Upper lobe of right lung (tissue), 1 donor: Measurements from ENCODE around the gene STH. TPM values are rescaled to one million over a fixed set of nuclear protein-coding genes. Genes with fewer than 3 reads are reported as not detected.

Experiments
- ATAC-seq: fragments of 200-7000 bp; cut with Tn5 transposase; one replicate; pipeline ENCODE4 v1.9.1; 2020; ENCODE audit warnings: mild to moderate bottlenecking, moderate library complexity
- DNase-seq: peaks from one replicate; pipeline ENCODE4 v3.0.0-alpha.2; 2020
- H3K27ac ChIP-seq: fragments of 200-600 bp; one replicate; pipeline ENCODE4 v1.8.0; 2022
- H3K27me3 ChIP-seq: fragments of 200-600 bp; one replicate; pipeline ENCODE4 v1.8.0; 2022; ENCODE audit warnings: mild to moderate bottlenecking
- H3K36me3 ChIP-seq: fragments of 200-600 bp; one replicate; pipeline ENCODE4 v1.8.0; 2022
- H3K4me1 ChIP-seq: fragments of 200-600 bp; one replicate; pipeline ENCODE4 v1.8.0; 2022
- H3K4me3 ChIP-seq: fragments of 200-600 bp; one replicate; pipeline ENCODE4 v1.8.0; 2022; ENCODE audit warnings: mild to moderate bottlenecking
- H3K9me3 ChIP-seq: fragments of 200-600 bp; one replicate; pipeline ENCODE4 v1.8.0; 2022
- intact Hi-C: fragments of 100-400 bp; cut with DNase I; formaldehyde crosslinking; loops from one replicate; pipeline ENCODE4 v1.11.0; 2022
- total RNA-seq: library from RNA; stranded (reverse); fragmentation: NEBNext Ultra II Directional; extraction: Animal tissue kit (Norgen Biotek cat#: 25700); gene quantifications from one replicate; pipeline ENCODE4 v1.2.1, GENCODE V29; 2021
- TF ChIP-seq, protein P1 (sequence below): fragments of 200-600 bp; IDR thresholded peaks from one replicate; pipeline ENCODE4 v1.8.0; 2022; ENCODE audit warnings: antibody characterized with exemption
- donor health status: DM: no; HTN: yes; CAD: no; lungs with severe emphysema.

Gene STH
- total RNA-seq, 1 donor from 2014 or later: not detected

DNA sequence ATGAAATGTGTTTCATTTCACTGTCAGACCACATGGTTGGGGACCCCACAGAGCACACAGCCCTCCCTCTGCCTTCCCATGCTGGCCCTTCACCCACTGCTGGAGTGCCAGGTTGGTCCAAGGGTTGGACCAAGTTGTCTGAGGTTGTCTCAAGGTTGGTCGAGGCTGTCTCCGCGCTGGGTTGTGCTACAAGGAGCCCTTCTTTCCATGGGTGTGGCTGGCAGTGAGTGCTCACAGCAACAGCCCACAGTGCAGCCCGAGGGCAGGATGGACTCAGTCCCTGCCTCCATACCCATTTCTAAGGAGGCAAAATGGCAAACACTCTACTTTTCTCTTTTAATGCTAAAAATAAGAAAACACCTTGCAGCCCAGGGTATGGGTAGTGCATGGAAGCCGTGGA lies 35.8 kb upstream of the STH start:
- intact Hi-C loops: no loop called here
- no peaks in the 10 kb centered on the region for H3K9me3 ChIP-seq
- ATAC-seq (no peak), DNase-seq (no peak)
- TF ChIP-seq, protein P1, sequence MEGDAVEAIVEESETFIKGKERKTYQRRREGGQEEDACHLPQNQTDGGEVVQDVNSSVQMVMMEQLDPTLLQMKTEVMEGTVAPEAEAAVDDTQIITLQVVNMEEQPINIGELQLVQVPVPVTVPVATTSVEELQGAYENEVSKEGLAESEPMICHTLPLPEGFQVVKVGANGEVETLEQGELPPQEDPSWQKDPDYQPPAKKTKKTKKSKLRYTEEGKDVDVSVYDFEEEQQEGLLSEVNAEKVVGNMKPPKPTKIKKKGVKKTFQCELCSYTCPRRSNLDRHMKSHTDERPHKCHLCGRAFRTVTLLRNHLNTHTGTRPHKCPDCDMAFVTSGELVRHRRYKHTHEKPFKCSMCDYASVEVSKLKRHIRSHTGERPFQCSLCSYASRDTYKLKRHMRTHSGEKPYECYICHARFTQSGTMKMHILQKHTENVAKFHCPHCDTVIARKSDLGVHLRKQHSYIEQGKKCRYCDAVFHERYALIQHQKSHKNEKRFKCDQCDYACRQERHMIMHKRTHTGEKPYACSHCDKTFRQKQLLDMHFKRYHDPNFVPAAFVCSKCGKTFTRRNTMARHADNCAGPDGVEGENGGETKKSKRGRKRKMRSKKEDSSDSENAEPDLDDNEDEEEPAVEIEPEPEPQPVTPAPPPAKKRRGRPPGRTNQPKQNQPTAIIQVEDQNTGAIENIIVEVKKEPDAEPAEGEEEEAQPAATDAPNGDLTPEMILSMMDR: no peak
- H3K36me3 ChIP-seq: no peaks in the 10 kb centered on the region
- no peak overlapping the region for H3K27ac ChIP-seq
- no peaks in the 10 kb centered on the region for H3K4me1 ChIP-seq
- no peak overlapping the region for H3K4me3 ChIP-seq
- no peaks in the 10 kb centered on the region for H3K27me3 ChIP-seq

- Histone ChIP-seq H3K4me1 (no peaks in the 10 kb centered on the region), H3K27ac (no peak overlapping the region), H3K27me3 (no peaks in the 10 kb centered on the region), H3K9me3 (no peaks in the 10 kb centered on the region), H3K4me3 (no peak overlapping the region), H3K36me3 (no peaks in the 10 kb centered on the region)
- ATAC-seq: no peak
- TF ChIP-seq, protein P1: no peak
- DNase-seq: no peak
- intact Hi-C loops: no loop called here
These were observed 35.2 kb upstream of the STH start for GRCh38 chr17:45963889-45964288.

GRCh38 chr17:45964634-45965033 lies 34.4 kb upstream of the STH start:
- H3K9me3 ChIP-seq: no peaks in the 10 kb centered on the region
- intact Hi-C loops: no loop called here
- DNase-seq: no peak
- no peak for ATAC-seq
- TF ChIP-seq, protein P1: no peak
- no peak overlapping the region for H3K4me3 ChIP-seq
- H3K27ac ChIP-seq: no peak overlapping the region
- H3K36me3 ChIP-seq: no peaks in the 10 kb centered on the region
- H3K27me3 ChIP-seq: no peaks in the 10 kb centered on the region
- no peaks in the 10 kb centered on the region for H3K4me1 ChIP-seq

GRCh38 chr17:45965812-45966211 lies 33.2 kb upstream of the STH start:
- no peaks in the 10 kb centered on the region for H3K36me3 ChIP-seq
- no peaks in the 10 kb centered on the region for H3K4me1 ChIP-seq
- TF ChIP-seq, protein P1: no peak
- H3K4me3 ChIP-seq: no peak overlapping the region
- DNase-seq: no peak
- no peaks in the 10 kb centered on the region for H3K27me3 ChIP-seq
- no peak for ATAC-seq
- intact Hi-C loops: no loop called here
- no peak overlapping the region for H3K27ac ChIP-seq
- H3K9me3 ChIP-seq: no peaks in the 10 kb centered on the region

DNA sequence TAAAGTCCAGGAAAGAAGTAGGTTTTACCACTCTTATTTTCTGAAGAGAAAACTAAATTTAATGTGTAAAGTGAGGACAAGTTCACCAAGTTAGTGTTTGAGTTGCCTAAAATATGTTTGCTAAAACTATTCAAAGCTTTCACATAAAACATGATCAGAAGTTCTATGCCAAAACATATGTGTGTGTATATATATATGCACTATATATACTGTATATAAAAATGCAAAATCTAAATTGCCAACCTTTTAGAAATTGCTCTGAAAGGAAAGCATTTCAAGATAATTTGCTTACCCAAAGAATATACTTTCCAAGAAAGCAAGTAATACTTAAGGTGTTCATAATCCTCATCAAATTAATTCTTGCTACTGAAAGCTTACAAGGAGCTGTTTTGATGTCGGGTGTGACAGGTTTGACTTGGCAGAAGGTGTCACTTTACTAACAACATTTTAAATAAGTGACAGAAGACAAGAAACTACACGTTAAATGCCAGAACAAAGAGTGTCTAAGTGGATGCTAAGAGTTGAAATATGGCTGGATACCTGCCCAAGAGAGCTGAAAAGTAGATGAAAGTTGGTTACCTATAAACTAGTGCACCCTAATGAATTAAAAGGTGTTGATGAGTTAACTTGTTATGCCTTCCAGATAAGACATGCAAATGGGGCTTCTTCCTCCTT lies 32.3 kb upstream of the STH start:
- Histone ChIP-seq H3K27me3 (no peaks in the 10 kb centered on the region), H3K4me3 (no peak overlapping the region), H3K36me3 (no peaks in the 10 kb centered on the region), H3K27ac (no peak overlapping the region), H3K9me3 (no peaks in the 10 kb centered on the region), H3K4me1 (no peaks in the 10 kb centered on the region)
- DNase-seq (no peak), ATAC-seq (no peak)
- intact Hi-C loops: no loop called here
- TF ChIP-seq, protein P1: no peak

- Histone ChIP-seq H3K36me3 (no peaks in the 10 kb centered on the region), H3K27ac (no peak overlapping the region), H3K9me3 (no peaks in the 10 kb centered on the region), H3K4me1 (no peaks in the 10 kb centered on the region), H3K4me3 (no peak overlapping the region), H3K27me3 (no peaks in the 10 kb centered on the region)
- no peak for ATAC-seq
- no peak for DNase-seq
- TF ChIP-seq, protein P1: no peak
- intact Hi-C loops: no loop called here
These were observed 31.7 kb upstream of the STH start for GRCh38 chr17:45967378-45967777.
